Gastroesophageal sphincter (tissue), 4 donors: ENCODE measurements around the gene FCAR. TPM values are rescaled to one million over a fixed set of nuclear protein-coding genes. Genes with fewer than 3 reads are reported as not detected.
"Not testable (repeated sequence)": the region's sequence is repeated elsewhere in the genome, so short reads cannot be mapped to it uniquely, and the experiment has no call there.

Source experiments
- ATAC-seq: fragments of 150-250 bp; one replicate; pipeline ENCODE4 v1.9.1; 2016; ENCODE audit warnings: mild to moderate bottlenecking, moderate library complexity
- H3K27ac ChIP-seq, 4 donors: fragments of 200-600 bp; sonication (generic) in 3 of 4; 1 replicate in 3 of 4; 2 replicates in 1 of 4; pipeline ENCODE4 v1.5.1; 2016 to 2019
- H3K27me3 ChIP-seq: fragments of 200-600 bp; sonication (generic); one replicate; pipeline ENCODE4 v1.5.1; 2019
- H3K36me3 ChIP-seq, 2 donors: fragments of 200-600 bp; sonication (generic); one replicate each; pipeline ENCODE4 v1.5.1; 2019; ENCODE audit warnings: control low read depth in 1 of 2
- H3K4me1 ChIP-seq, 3 donors: fragments of 200-600 bp; sonication (generic); 1 replicate in 2 of 3; 2 replicates in 1 of 3; pipeline ENCODE4 v1.5.1; 2016 to 2019; ENCODE audit warnings: control low read depth in 2 of 3
- H3K4me3 ChIP-seq, 2 donors: fragments of 200-600 bp; sonication (generic); one replicate each; pipeline ENCODE4 v1.5.1; 2019; ENCODE audit warnings: mild to moderate bottlenecking in 1 of 2, moderate library complexity in 1 of 2
- H3K9me3 ChIP-seq, 3 donors: fragments of 200-600 bp; sonication (generic); one replicate each; pipeline ENCODE4 v1.5.1; 2017 to 2019; ENCODE audit warnings: control low read depth in 2 of 3
- EP300 ChIP-seq: sonication (generic); formaldehyde crosslinking; IDR thresholded peaks from one replicate; pipeline ENCODE4 v1.6.1; 2017; ENCODE audit warnings: antibody characterized with exemption, mild to moderate bottlenecking
- POLR2A ChIP-seq, 2 donors: fragments of 450-650 bp; IDR thresholded peaks; one replicate each; pipeline ENCODE4 v1.6.1; 2017; ENCODE audit warnings: antibody characterized with exemption in 2 of 2, mild to moderate bottlenecking in 2 of 2, moderate library complexity in 1 of 2
- POLR2AphosphoS5 ChIP-seq: sonication (generic); formaldehyde crosslinking; IDR thresholded peaks from one replicate; pipeline ENCODE4 v1.6.1; 2017; ENCODE audit warnings: antibody characterized with exemption
- WGBS, 2 donors: methylation state at CpG; one replicate each; pipeline ENCODE4 v1.1.5; 2018; ENCODE audit warnings: low coverage in 1 of 2; 5-methylcytosine and 5-hydroxymethylcytosine counted together
- total RNA-seq, 4 donors: library from RNA; depleted of rRNA; stranded (reverse); fragments of >200 nt; gene quantifications; one replicate each; pipeline ENCODE4 v1.1.0, GENCODE V29; 2016
- TF ChIP-seq, protein P1 (sequence below), 4 experiments: fragments of 200-600 bp in 2 of 4; fragments of 450-650 bp in 2 of 4; sonication (generic) in 1 of 4; IDR thresholded peaks; one replicate each; pipeline ENCODE4 v1.5.1; 2017 to 2019; ENCODE audit warnings: antibody characterized with exemption in 4 of 4, mild to moderate bottlenecking in 2 of 4, moderate library complexity in 2 of 4

The FCAR gene
- total RNA-seq, 4 donors from 2014 or later = 2.7 to 4.9 TPM; not detected in 2

DNA sequence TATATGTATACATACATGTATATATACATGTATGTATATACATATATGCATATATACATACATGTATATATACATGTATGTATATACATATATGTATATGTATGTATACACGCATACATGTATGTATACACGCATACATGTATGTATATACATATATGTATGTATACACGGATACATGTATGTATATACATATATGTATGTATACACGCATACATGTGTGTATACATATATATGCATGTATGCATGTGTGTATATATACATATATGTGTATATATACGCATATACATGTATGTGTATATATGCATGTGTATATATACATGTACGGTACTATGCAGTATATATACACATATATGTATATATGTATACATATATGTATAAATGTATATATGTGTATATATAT is 29.3 kb downstream of the FCAR start:
- no peak for TF ChIP-seq POLR2AphosphoS5
- TF ChIP-seq, protein P1, sequence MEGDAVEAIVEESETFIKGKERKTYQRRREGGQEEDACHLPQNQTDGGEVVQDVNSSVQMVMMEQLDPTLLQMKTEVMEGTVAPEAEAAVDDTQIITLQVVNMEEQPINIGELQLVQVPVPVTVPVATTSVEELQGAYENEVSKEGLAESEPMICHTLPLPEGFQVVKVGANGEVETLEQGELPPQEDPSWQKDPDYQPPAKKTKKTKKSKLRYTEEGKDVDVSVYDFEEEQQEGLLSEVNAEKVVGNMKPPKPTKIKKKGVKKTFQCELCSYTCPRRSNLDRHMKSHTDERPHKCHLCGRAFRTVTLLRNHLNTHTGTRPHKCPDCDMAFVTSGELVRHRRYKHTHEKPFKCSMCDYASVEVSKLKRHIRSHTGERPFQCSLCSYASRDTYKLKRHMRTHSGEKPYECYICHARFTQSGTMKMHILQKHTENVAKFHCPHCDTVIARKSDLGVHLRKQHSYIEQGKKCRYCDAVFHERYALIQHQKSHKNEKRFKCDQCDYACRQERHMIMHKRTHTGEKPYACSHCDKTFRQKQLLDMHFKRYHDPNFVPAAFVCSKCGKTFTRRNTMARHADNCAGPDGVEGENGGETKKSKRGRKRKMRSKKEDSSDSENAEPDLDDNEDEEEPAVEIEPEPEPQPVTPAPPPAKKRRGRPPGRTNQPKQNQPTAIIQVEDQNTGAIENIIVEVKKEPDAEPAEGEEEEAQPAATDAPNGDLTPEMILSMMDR (IDR thresholded peaks at IDR 0.05) = no peak
- TF ChIP-seq POLR2A (IDR thresholded peaks at IDR 0.05) = no peak
- ATAC-seq = no peak
- H3K4me3 ChIP-seq = no peak overlapping the region
- no peaks in the 10 kb centered on the region for H3K36me3 ChIP-seq
- WGBS, 2 donors = 85 to 91% methylated on average over 6 of the region's 6 CpGs
- no peaks in the 10 kb centered on the region for H3K9me3 ChIP-seq
- no peak overlapping the region for H3K27ac ChIP-seq
- peaks cover 43% of the 10 kb centered on the region for H3K27me3 ChIP-seq
- H3K4me1 ChIP-seq = no peaks in the 10 kb centered on the region

- 72 to 82% methylated on average over 4 of the region's 4 CpGs for WGBS, 2 donors
- H3K36me3 ChIP-seq, H3K27ac ChIP-seq, H3K4me1 ChIP-seq, H3K9me3 ChIP-seq, H3K4me3 ChIP-seq, ATAC-seq: not testable (repeated sequence)
- H3K27me3 ChIP-seq = peaks cover 39% of the 10 kb centered on the region
These were observed 30.2 kb downstream of the FCAR start for GRCh38 chr19:54904261-54904660.

GRCh38 chr19:54905421-54905802 is 31.4 kb downstream of the FCAR start:
- no peaks in the 10 kb centered on the region for H3K9me3 ChIP-seq
- 45 to 64% methylated on average over 2 to 5 of the region's 5 CpGs for WGBS, 2 donors
- H3K27ac ChIP-seq = no peak overlapping the region
- no peaks in the 10 kb centered on the region for H3K4me1 ChIP-seq
- ATAC-seq = no peak
- TF ChIP-seq POLR2A (IDR thresholded peaks at IDR 0.05) = no peak
- TF ChIP-seq EP300 = no peak
- TF ChIP-seq, protein P1 (IDR thresholded peaks at IDR 0.05) = no peak
- no peak for TF ChIP-seq POLR2AphosphoS5
- peaks cover 32% of the 10 kb centered on the region for H3K27me3 ChIP-seq
- H3K36me3 ChIP-seq = no peaks in the 10 kb centered on the region
- no peak overlapping the region for H3K4me3 ChIP-seq

DNA sequence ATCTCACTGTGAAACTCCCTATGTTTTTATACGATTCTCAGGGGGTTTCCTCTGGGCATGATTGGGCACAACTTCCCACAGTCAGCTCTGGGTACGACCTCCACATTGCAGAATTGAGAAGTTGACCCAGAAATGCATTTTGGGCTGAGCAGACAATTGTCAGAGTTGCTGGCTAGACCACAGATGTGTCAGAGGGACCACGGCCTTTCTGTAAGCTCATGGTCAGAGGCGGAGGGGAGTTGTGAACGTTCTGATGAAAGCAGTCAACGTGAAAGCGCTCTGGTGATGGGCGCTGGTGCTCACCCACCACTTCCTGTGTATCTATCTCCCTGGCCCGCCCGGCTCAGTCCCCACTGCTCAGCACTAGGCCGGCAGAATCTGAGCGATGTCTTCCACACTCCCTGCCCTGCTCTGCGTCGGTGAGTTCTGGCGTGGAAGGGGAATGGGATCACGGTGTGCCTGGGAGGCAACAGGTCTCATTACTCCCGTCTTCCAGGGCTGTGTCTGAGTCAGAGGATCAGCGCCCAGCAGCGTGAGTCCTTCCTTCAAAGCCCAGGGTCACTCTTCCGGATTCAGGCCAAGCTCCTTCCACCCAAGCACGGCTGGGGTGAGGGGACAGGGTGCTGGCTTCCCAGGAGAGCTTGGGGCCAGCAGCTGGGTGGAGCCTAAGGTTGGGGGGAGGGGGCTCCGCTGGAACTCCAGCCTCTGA is 31.9 kb downstream of the FCAR start, which contains the start of gene NCR1:
Gene NCR1, plus strand, starts transcription at position 346 of the 709 bp plus-strand sequence. Its CDS starts 40 bp downstream, at position 386.
- 10 to 31% methylated on average over 2 to 4 of the region's 22 CpGs for WGBS, 2 donors
- H3K27me3 ChIP-seq = peaks cover 27% of the 10 kb centered on the region
- H3K36me3 ChIP-seq = no peaks in the 10 kb centered on the region
- no peak for TF ChIP-seq POLR2AphosphoS5
- TF ChIP-seq, protein P1 (IDR thresholded peaks at IDR 0.05) = no peak
- TF ChIP-seq EP300 = no peak
- no peak within 1 kb of the TSS for H3K27ac ChIP-seq
- no peaks in the 10 kb centered on the region for H3K4me1 ChIP-seq
- no peak within 1 kb of the TSS for H3K4me3 ChIP-seq
- no peak for ATAC-seq
- no peaks in the 10 kb centered on the region for H3K9me3 ChIP-seq

DNA sequence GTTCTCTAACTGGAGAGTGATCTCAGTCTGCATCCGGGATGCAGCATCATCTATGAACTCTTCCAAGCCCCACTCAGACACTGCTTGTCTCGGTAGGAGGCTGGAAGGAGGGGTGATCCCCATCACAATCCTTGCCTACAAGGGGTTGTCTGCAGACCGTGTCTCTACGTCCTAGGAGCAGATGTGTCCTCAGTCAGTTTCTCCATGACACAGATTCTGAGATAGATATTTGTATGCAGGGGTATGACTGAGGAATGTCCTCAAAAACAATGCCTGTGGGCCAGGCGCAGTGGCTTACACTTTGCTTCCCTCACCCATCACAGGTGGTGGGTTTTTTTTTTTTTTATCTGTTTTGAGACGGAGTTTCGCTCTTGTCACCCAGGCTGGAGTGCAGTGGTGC is 32.8 kb downstream of the FCAR start:
- no peak for ATAC-seq
- TF ChIP-seq, protein P1 (IDR thresholded peaks at IDR 0.05) = no peak
- no peak for TF ChIP-seq EP300
- TF ChIP-seq POLR2A (IDR thresholded peaks at IDR 0.05) = no peak
- TF ChIP-seq POLR2AphosphoS5 = no peak
- Histone ChIP-seq H3K36me3 (no peaks in the 10 kb centered on the region), H3K27ac (no peak overlapping the region), H3K27me3 (peaks cover 28% of the 10 kb centered on the region), H3K4me3 (no peak overlapping the region), H3K4me1 (no peaks in the 10 kb centered on the region), H3K9me3 (no peaks in the 10 kb centered on the region)
- 59 to 63% methylated on average over 3 of the region's 7 CpGs for WGBS, 2 donors

GRCh38 chr19:54907899-54908298 is 33.9 kb downstream of the FCAR start:
- 60% methylated on average over 1 of the region's 5 CpGs; no CpG with 5 or more reads in 1 of the 2 donors for WGBS, 2 donors
- not testable (repeated sequence) for H3K4me1 ChIP-seq, H3K9me3 ChIP-seq, H3K4me3 ChIP-seq, H3K36me3 ChIP-seq, H3K27ac ChIP-seq, ATAC-seq
- H3K27me3 ChIP-seq = peaks cover 29% of the 10 kb centered on the region
